ENCODE results near the gene ZNF30. TPM values are rescaled to one million over a fixed set of nuclear protein-coding genes. Genes with fewer than 3 reads are reported as not detected.

Gene ZNF30
- total RNA-seq, 1 donor from 2014 or later = 6.2 TPM

- peaks cover 6% of the 10 kb centered on the region for H3K9me3 Mint-ChIP-seq (ENCODE audit: unreplicated experiment)
- H3K27ac Mint-ChIP-seq (ENCODE audit: unreplicated experiment) = no peak overlapping the region
- no peaks in the 10 kb centered on the region for H3K36me3 Mint-ChIP-seq (ENCODE audit: unreplicated experiment)
These were observed 1.3 kb upstream of the ZNF30 start for GRCh38 chr19:34925278-34925855.

GRCh38 chr19:34926361-34926684 is 380 bp upstream of the ZNF30 start:
- H3K4me3 Mint-ChIP-seq (ENCODE audit: unreplicated experiment) = peak overlapping the region; percentile 93
- no peaks in the 10 kb centered on the region for H3K9me3 Mint-ChIP-seq (ENCODE audit: unreplicated experiment)
- H3K4me1 Mint-ChIP-seq (ENCODE audit: unreplicated experiment) = peaks cover 14% of the 10 kb centered on the region
- H3K36me3 Mint-ChIP-seq (ENCODE audit: unreplicated experiment) = no peaks in the 10 kb centered on the region
- H3K27ac Mint-ChIP-seq (ENCODE audit: unreplicated experiment) = peak overlapping the region; percentile 89
- no peak for DNase-seq (ENCODE audit: extremely low spot score, unreplicated experiment)
- H3K27me3 Mint-ChIP-seq (ENCODE audit: unreplicated experiment) = peaks cover 5% of the 10 kb centered on the region
- TF ChIP-seq CTCF (IDR thresholded peaks at IDR 0.05) = no peak

More at GRCh38 chr19:34925278-34925855, 1.3 kb upstream of the ZNF30 start:
- TF ChIP-seq CTCF (IDR thresholded peaks at IDR 0.05) = no peak
- Mint-ChIP-seq H3K4me1 (ENCODE audit: unreplicated experiment) (peaks cover 14% of the 10 kb centered on the region), H3K4me3 (ENCODE audit: unreplicated experiment) (no peak overlapping the region), H3K27me3 (ENCODE audit: unreplicated experiment) (peaks cover 5% of the 10 kb centered on the region)
- DNase-seq (ENCODE audit: extremely low spot score, unreplicated experiment) = no peak

- TF ChIP-seq CTCF (IDR thresholded peaks at IDR 0.05) = no peak
- Mint-ChIP-seq H3K27ac (ENCODE audit: unreplicated experiment) (no peak overlapping the region), H3K9me3 (ENCODE audit: unreplicated experiment) (peaks cover 7% of the 10 kb centered on the region), H3K4me3 (ENCODE audit: unreplicated experiment) (no peak overlapping the region), H3K36me3 (ENCODE audit: unreplicated experiment) (peaks cover 34% of the 10 kb centered on the region), H3K27me3 (ENCODE audit: unreplicated experiment) (no peaks in the 10 kb centered on the region), H3K4me1 (ENCODE audit: unreplicated experiment) (peaks cover 5% of the 10 kb centered on the region)
- DNase-seq (ENCODE audit: extremely low spot score, unreplicated experiment) = no peak
These were observed 5.8 kb downstream of the ZNF30 start for GRCh38 chr19:34932494-34932893.

GRCh38 chr19:34936184-34936583 is 9.5 kb downstream of the ZNF30 start:
- DNase-seq (ENCODE audit: extremely low spot score, unreplicated experiment) = no peak
- Mint-ChIP-seq H3K36me3 (ENCODE audit: unreplicated experiment) (peaks cover 49% of the 10 kb centered on the region), H3K27me3 (ENCODE audit: unreplicated experiment) (no peaks in the 10 kb centered on the region), H3K9me3 (ENCODE audit: unreplicated experiment) (peaks cover 12% of the 10 kb centered on the region), H3K4me3 (ENCODE audit: unreplicated experiment) (no peak overlapping the region), H3K4me1 (ENCODE audit: unreplicated experiment) (no peaks in the 10 kb centered on the region), H3K27ac (ENCODE audit: unreplicated experiment) (no peak overlapping the region)
- TF ChIP-seq CTCF (IDR thresholded peaks at IDR 0.05) = no peak

- Mint-ChIP-seq H3K27me3 (ENCODE audit: unreplicated experiment) (no peaks in the 10 kb centered on the region), H3K9me3 (ENCODE audit: unreplicated experiment) (peaks cover 27% of the 10 kb centered on the region), H3K4me3 (ENCODE audit: unreplicated experiment) (no peak overlapping the region), H3K4me1 (ENCODE audit: unreplicated experiment) (no peaks in the 10 kb centered on the region), H3K36me3 (ENCODE audit: unreplicated experiment) (peaks cover 63% of the 10 kb centered on the region), H3K27ac (ENCODE audit: unreplicated experiment) (no peak overlapping the region)
- TF ChIP-seq CTCF (IDR thresholded peaks at IDR 0.05) = no peak
- DNase-seq (ENCODE audit: extremely low spot score, unreplicated experiment) = no peak
These were observed 12.2 kb downstream of the ZNF30 start for GRCh38 chr19:34938886-34939285.
